BLaER1 treated with 17β-estradiol and CSF1 and Interleukin-3, amounts not matched to agents 10 nM and 100 nM (cell line): Measurements from ENCODE around the gene GABRB1.

Experiments used
- H3K27ac ChIP-seq, 11 experiments: shearing (Covaris generic); formaldehyde crosslinking; 2 replicates each; pipeline ENCODE4 v1.8.1; 2022
- H3K27me3 ChIP-seq, 11 experiments: shearing (Covaris generic); formaldehyde crosslinking; 2 replicates each; pipeline ENCODE4 v1.8.1; 2022
- H3K36me3 ChIP-seq, 11 experiments: shearing (Covaris generic); formaldehyde crosslinking; 2 replicates each; pipeline ENCODE4 v1.8.1; 2022
- H3K4me1 ChIP-seq, 10 experiments: shearing (Covaris generic); formaldehyde crosslinking; 2 replicates each; pipeline ENCODE4 v1.8.1; 2022
- H3K4me2 ChIP-seq, 11 experiments: shearing (Covaris generic); formaldehyde crosslinking; 2 replicates each; pipeline ENCODE4 v1.8.1; 2022
- H3K4me3 ChIP-seq, 10 experiments: shearing (Covaris generic); formaldehyde crosslinking; 2 replicates each; pipeline ENCODE4 v1.8.1; 2022
- H3K9ac ChIP-seq, 11 experiments: shearing (Covaris generic); formaldehyde crosslinking; 2 replicates each; pipeline ENCODE4 v1.8.1; 2022
- H3K9me3 ChIP-seq, 11 experiments: shearing (Covaris generic); formaldehyde crosslinking; replicated peaks in 1 of 11; 2 replicates each; pipeline ENCODE4 v1.8.1; 2022
- H4K20me1 ChIP-seq, 11 experiments: shearing (Covaris generic); formaldehyde crosslinking; 2 replicates each; pipeline ENCODE4 v1.8.1; 2022
- Cebpa-rat ChIP-seq, 11 experiments: shearing (Covaris generic); IDR thresholded peaks; 2 replicates each; pipeline ENCODE4 v1.8.1; 2022

The GABRB1 gene

GRCh38 chr4:47334652-47335051 lies 303.3 kb downstream of the GABRB1 start:
- H3K4me2 ChIP-seq = no peak overlapping the region

GRCh38 chr4:47337893-47338292 lies 306.5 kb downstream of the GABRB1 start:
- no peaks in the 10 kb centered on the region for H3K4me1 ChIP-seq
- no peak overlapping the region for H3K27ac ChIP-seq
- no peaks in the 10 kb centered on the region for H4K20me1 ChIP-seq
- H3K36me3 ChIP-seq = no peaks in the 10 kb centered on the region
- H3K27me3 ChIP-seq = no peaks in the 10 kb centered on the region
- H3K4me2 ChIP-seq = no peak overlapping the region
- no peak overlapping the region for H3K9ac ChIP-seq
- no peaks in the 10 kb centered on the region for H3K9me3 ChIP-seq
- H3K4me3 ChIP-seq = no peak overlapping the region
- TF ChIP-seq Cebpa-rat (IDR thresholded peaks at IDR 0.05) = no peak

More at GRCh38 chr4:47334652-47335051, 303.3 kb downstream of the GABRB1 start:
- no peaks in the 10 kb centered on the region for H3K9me3 ChIP-seq
- no peak overlapping the region for H3K27ac ChIP-seq
- H3K4me1 ChIP-seq = 0 out of 20 replicates have a peak, but pooled peaks cover 0 to 5% (median 0%) of the 10 kb centered on the region in 10 experiments
- H3K9ac ChIP-seq = no peak overlapping the region
- no peak for TF ChIP-seq Cebpa-rat (IDR thresholded peaks at IDR 0.05)
- no peaks in the 10 kb centered on the region for H4K20me1 ChIP-seq
- H3K27me3 ChIP-seq = no peaks in the 10 kb centered on the region
- H3K36me3 ChIP-seq = no peaks in the 10 kb centered on the region
- no peak overlapping the region for H3K4me3 ChIP-seq

- H3K36me3 ChIP-seq = no peaks in the 10 kb centered on the region
- no peak overlapping the region for H3K4me3 ChIP-seq
- H4K20me1 ChIP-seq = no peaks in the 10 kb centered on the region
- no peaks in the 10 kb centered on the region for H3K27me3 ChIP-seq
- H3K9me3 ChIP-seq = no peaks in the 10 kb centered on the region
- H3K4me1 ChIP-seq = no peaks in the 10 kb centered on the region
- no peak overlapping the region for H3K27ac ChIP-seq
- no peak overlapping the region for H3K9ac ChIP-seq
- no peak for TF ChIP-seq Cebpa-rat (IDR thresholded peaks at IDR 0.05)
- H3K4me2 ChIP-seq = no peak overlapping the region
Observed at GRCh38 chr4:47340914-47341313, 309.5 kb downstream of the GABRB1 start.

DNA sequence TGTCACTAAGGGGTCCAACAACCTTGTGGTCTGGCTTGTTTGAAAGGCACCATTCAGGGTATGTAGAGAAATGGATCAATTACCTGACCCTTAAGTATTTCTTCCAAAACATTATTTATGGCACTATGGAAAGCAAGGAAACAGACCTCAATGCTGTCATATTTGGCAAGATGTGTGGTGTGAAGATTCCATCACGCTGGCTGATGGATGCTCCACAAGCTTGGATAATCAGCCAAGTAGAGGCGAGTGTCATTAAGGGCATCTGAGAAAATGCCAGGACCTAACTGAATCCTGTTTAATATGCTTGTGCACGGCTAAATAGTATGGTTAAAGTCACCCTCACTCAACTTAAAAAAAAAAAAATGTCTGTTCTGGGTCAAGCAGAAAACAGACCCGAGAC lies 311.4 kb downstream of the GABRB1 start:
- Histone ChIP-seq H3K27me3 (no peaks in the 10 kb centered on the region), H3K9me3 (no peaks in the 10 kb centered on the region), H3K36me3 (no peaks in the 10 kb centered on the region), H3K27ac (no peak overlapping the region), H4K20me1 (no peaks in the 10 kb centered on the region), H3K9ac (no peak overlapping the region), H3K4me1 (no peaks in the 10 kb centered on the region), H3K4me3 (no peak overlapping the region), H3K4me2 (no peak overlapping the region)
- no peak for TF ChIP-seq Cebpa-rat (IDR thresholded peaks at IDR 0.05)

DNA sequence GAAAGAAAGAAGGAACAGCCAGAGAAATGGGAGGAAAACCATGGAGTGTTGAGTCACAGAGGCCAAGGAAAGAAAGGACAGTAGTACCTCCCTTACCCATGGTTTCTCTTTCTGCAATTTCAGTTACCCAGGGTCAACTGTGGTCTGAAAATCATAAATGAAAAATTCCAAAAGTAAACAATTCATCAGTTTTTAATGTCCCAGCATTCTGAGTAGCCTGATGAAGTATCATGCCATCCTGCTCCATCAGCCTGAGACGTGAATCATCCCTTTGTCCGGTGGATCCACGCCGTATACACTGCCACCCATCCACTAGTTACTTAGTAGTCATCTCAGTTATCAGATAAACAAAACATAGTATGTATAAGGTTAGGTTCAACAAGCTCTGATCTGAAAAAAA lies 318.0 kb downstream of the GABRB1 start:
- H3K9me3 ChIP-seq = no peaks in the 10 kb centered on the region
- no peak overlapping the region for H3K9ac ChIP-seq
- no peak overlapping the region for H3K4me2 ChIP-seq
- no peak overlapping the region for H3K27ac ChIP-seq
- no peaks in the 10 kb centered on the region for H3K27me3 ChIP-seq
- no peaks in the 10 kb centered on the region for H3K4me1 ChIP-seq
- H3K4me3 ChIP-seq = no peak overlapping the region
- no peaks in the 10 kb centered on the region for H3K36me3 ChIP-seq
- H4K20me1 ChIP-seq = no peaks in the 10 kb centered on the region
- no peak for TF ChIP-seq Cebpa-rat (IDR thresholded peaks at IDR 0.05)

DNA sequence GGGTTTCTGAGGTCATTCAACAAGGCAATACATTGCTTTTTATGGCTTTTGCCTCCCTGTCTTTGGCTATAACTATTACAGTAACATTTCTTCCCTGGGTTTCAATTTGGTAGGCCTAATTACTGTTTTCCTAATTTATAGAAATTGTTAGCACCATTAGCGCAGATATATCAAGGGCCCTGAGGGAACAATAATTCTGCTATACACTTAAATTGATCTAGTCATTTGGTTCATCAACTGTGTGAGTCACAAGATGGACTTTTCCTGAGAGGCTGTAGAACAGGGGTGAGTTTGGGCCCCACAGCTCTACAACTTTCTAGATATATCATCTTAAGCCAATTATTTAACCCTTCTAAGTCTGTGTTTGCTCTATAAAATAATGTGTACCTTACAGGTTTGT lies 324.2 kb downstream of the GABRB1 start:
- Histone ChIP-seq H4K20me1 (no peaks in the 10 kb centered on the region), H3K9ac (no peak overlapping the region), H3K36me3 (no peaks in the 10 kb centered on the region), H3K4me3 (no peak overlapping the region), H3K27me3 (no peaks in the 10 kb centered on the region), H3K9me3 (no peaks in the 10 kb centered on the region), H3K27ac (no peak overlapping the region), H3K4me1 (no peaks in the 10 kb centered on the region), H3K4me2 (no peak overlapping the region)
- no peak for TF ChIP-seq Cebpa-rat (IDR thresholded peaks at IDR 0.05)

- no peaks in the 10 kb centered on the region for H3K27me3 ChIP-seq
- no peak overlapping the region for H3K4me3 ChIP-seq
- H3K9ac ChIP-seq = no peak overlapping the region
- TF ChIP-seq Cebpa-rat (IDR thresholded peaks at IDR 0.05) = no peak
- no peaks in the 10 kb centered on the region for H4K20me1 ChIP-seq
- no peak overlapping the region for H3K27ac ChIP-seq
- no peak overlapping the region for H3K4me2 ChIP-seq
- no peaks in the 10 kb centered on the region for H3K4me1 ChIP-seq
- no peaks in the 10 kb centered on the region for H3K9me3 ChIP-seq
- H3K36me3 ChIP-seq = no peaks in the 10 kb centered on the region
Observed at GRCh38 chr4:47359891-47360290, 328.5 kb downstream of the GABRB1 start.

- Histone ChIP-seq H3K36me3 (no peaks in the 10 kb centered on the region), H3K4me1 (peaks cover 4 to 19% (median 14%) of the 10 kb centered on the region in 10 experiments), H3K4me2 (peak overlapping the region; percentile 31 to 69 (median 44); a peak in 21 of 22 replicates), H3K4me3 (no peak overlapping the region), H3K27me3 (no peaks in the 10 kb centered on the region), H3K9ac (no peak overlapping the region), H4K20me1 (no peaks in the 10 kb centered on the region), H3K9me3 (0 out of 22 replicates have a peak, but pooled peaks cover 0 to 3% (median 0%) of the 10 kb centered on the region in 11 experiments), H3K27ac (peak overlapping the region in 5 of 11 experiments; percentile 6 to 49 (median 17); a peak in 7 of 22 replicates)
- TF ChIP-seq Cebpa-rat (IDR thresholded peaks at IDR 0.05) = no peak; a peak in 1 of 22 replicates
Observed at GRCh38 chr4:47367761-47368160, 336.4 kb downstream of the GABRB1 start.

- peaks cover 8 to 24% (median 18%) of the 10 kb centered on the region in 10 experiments for H3K4me1 ChIP-seq
- H3K4me3 ChIP-seq = no peak overlapping the region
- no peak for TF ChIP-seq Cebpa-rat (IDR thresholded peaks at IDR 0.05)
- H3K9ac ChIP-seq = no peak overlapping the region
- H3K27me3 ChIP-seq = no peaks in the 10 kb centered on the region
- H3K9me3 ChIP-seq = 0 out of 22 replicates have a peak, but pooled peaks cover 0 to 3% (median 0%) of the 10 kb centered on the region in 11 experiments
- no peaks in the 10 kb centered on the region for H3K36me3 ChIP-seq
- H4K20me1 ChIP-seq = no peaks in the 10 kb centered on the region
- H3K4me2 ChIP-seq = peak overlapping the region; percentile 31 to 69 (median 44); a peak in 21 of 22 replicates
- H3K27ac ChIP-seq = peak overlapping the region in 5 of 11 experiments; percentile 6 to 49 (median 17); a peak in 7 of 22 replicates
Observed at GRCh38 chr4:47368211-47368610, 336.8 kb downstream of the GABRB1 start.

- no peaks in the 10 kb centered on the region for H3K27me3 ChIP-seq
- H3K36me3 ChIP-seq = no peaks in the 10 kb centered on the region
- no peak overlapping the region for H3K4me3 ChIP-seq
- no peak for TF ChIP-seq Cebpa-rat (IDR thresholded peaks at IDR 0.05)
- H3K27ac ChIP-seq = peak overlapping the region in 3 of 11 experiments; percentile 15 to 35 (median 21); a peak in 3 of 22 replicates
- no peak overlapping the region for H3K9ac ChIP-seq
- H3K4me1 ChIP-seq = peaks cover 8 to 27% (median 16%) of the 10 kb centered on the region in 10 experiments
- H3K4me2 ChIP-seq = peak overlapping the region in 7 of 11 experiments; percentile 17 to 60 (median 43); a peak in 11 of 22 replicates
- 0 out of 22 replicates have a peak, but pooled peaks cover 0 to 3% (median 0%) of the 10 kb centered on the region in 11 experiments for H3K9me3 ChIP-seq
- no peaks in the 10 kb centered on the region for H4K20me1 ChIP-seq
Observed at GRCh38 chr4:47372561-47372960, 341.2 kb downstream of the GABRB1 start.
